Stomach (tissue), 4 donors: ENCODE results near the gene PSRC1.

ENCODE experiments used
- CTCF ChIP-seq, 7 experiments: fragments of 450-650 bp in 4 of 7; fragments of 200-600 bp in 3 of 7; sonication (generic) in 3 of 7; IDR thresholded peaks; one replicate each; pipeline ENCODE4 v1.5.1; 2016 to 2019; ENCODE audit warnings: antibody characterized with exemption in 7 of 7, control low read depth in 2 of 7, mild to moderate bottlenecking in 1 of 7
- POLR2AphosphoS5 ChIP-seq, 3 donors: sonication (generic); formaldehyde crosslinking; IDR thresholded peaks; one replicate each; pipeline ENCODE4 v1.6.1; 2016; ENCODE audit warnings: antibody characterized with exemption in 3 of 3

DNA sequence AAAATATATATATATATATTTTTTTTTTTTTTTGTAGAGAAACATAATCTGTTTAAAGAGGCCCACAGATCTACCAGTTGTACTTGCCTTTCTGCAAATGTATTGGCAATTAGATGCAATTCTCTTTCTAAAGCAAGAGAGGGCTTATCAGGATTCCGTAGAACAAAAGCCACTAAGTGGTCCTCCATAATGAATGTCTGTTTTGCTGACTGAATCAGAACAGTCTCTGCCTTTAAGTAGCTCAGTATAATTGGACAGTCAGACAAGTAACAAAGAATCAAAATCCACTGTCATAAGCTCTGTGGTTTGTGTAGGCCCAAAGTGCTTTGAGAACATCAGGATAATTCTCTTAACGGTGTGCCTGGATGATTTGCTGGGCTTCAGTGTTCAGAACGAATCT, 51.9 kb downstream of the PSRC1 start:
- TF ChIP-seq POLR2AphosphoS5 (IDR thresholded peaks at IDR 0.05) (no peak), CTCF (IDR thresholded peaks at IDR 0.05) (no peak)
